ENCODE measurements around the gene C1orf115.

Gene C1orf115

GRCh38 chr1:220703305-220703704, 13.1 kb downstream of the C1orf115 start:
- no peaks in the 10 kb centered on the region for H3K4me1 ChIP-seq (ENCODE audit: control insufficient read depth, low read length)
- TF ChIP-seq, protein P1, sequence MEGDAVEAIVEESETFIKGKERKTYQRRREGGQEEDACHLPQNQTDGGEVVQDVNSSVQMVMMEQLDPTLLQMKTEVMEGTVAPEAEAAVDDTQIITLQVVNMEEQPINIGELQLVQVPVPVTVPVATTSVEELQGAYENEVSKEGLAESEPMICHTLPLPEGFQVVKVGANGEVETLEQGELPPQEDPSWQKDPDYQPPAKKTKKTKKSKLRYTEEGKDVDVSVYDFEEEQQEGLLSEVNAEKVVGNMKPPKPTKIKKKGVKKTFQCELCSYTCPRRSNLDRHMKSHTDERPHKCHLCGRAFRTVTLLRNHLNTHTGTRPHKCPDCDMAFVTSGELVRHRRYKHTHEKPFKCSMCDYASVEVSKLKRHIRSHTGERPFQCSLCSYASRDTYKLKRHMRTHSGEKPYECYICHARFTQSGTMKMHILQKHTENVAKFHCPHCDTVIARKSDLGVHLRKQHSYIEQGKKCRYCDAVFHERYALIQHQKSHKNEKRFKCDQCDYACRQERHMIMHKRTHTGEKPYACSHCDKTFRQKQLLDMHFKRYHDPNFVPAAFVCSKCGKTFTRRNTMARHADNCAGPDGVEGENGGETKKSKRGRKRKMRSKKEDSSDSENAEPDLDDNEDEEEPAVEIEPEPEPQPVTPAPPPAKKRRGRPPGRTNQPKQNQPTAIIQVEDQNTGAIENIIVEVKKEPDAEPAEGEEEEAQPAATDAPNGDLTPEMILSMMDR (IDR thresholded peaks at IDR 0.05; ENCODE audit: low read depth, low read length, poor library complexity, severe bottlenecking), result no peak
- H3K79me2 ChIP-seq (ENCODE audit: control insufficient read depth, low read length), result no peaks in the 10 kb centered on the region

DNA sequence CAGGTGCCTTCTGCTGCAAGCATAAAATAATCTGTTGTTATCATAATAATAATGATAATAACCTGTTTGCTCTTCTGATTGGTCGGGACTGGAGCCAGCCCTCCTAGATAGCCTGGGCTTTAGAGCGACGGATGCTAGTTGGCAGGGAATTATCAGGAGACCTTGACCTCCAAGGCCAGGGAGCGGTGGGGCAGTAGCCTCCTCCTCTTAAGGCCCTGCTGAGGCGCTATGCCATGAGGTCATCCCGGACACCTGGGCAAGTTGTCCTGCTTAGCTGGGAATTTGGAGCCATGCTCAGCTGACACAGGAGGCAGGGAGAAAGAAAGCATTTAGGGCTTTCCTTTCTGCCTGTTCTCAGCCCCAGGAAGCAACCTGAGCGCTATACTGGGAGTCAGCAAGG, 15.6 kb downstream of the C1orf115 start:
- H3F3A ChIP-seq (ENCODE audit: control insufficient read depth, insufficient read depth), result no peaks in the 10 kb centered on the region
- no peaks in the 10 kb centered on the region for H3K36me3 ChIP-seq (ENCODE audit: control insufficient read depth, low read length)
- H3K79me2 ChIP-seq (ENCODE audit: control insufficient read depth, low read length), result no peaks in the 10 kb centered on the region
- no peak overlapping the region for H3K27ac ChIP-seq (ENCODE audit: low read depth, low read length)
- H3K4me3 ChIP-seq (ENCODE audit: low read length), result no peak overlapping the region
- H3K9me2 ChIP-seq (replicated peaks; ENCODE audit: control insufficient read depth, low read length), result no peaks in the 10 kb centered on the region
- TF ChIP-seq EZH2phosphoT487 (IDR thresholded peaks at IDR 0.05; ENCODE audit: borderline replicate concordance, low read length), result no peak
- TF ChIP-seq, protein P1 (IDR thresholded peaks at IDR 0.05; ENCODE audit: low read depth, low read length, poor library complexity, severe bottlenecking), result no peak
- no peaks in the 10 kb centered on the region for H4K20me1 ChIP-seq (ENCODE audit: control insufficient read depth, insufficient read depth, low read depth, low read length)
- no peaks in the 10 kb centered on the region for H3K9me3 ChIP-seq (ENCODE audit: control insufficient read depth, insufficient read depth, low read length)
- H3K4me1 ChIP-seq (ENCODE audit: control insufficient read depth, low read length), result peaks cover 6% of the 10 kb centered on the region
- H3K27me3 ChIP-seq (ENCODE audit: control insufficient read depth, low read length), result peaks cover 8% of the 10 kb centered on the region
- no peak overlapping the region for H3K4me2 ChIP-seq (ENCODE audit: low read length)

More at GRCh38 chr1:220703305-220703704, 13.1 kb downstream of the C1orf115 start:
- Histone ChIP-seq H3K36me3 (ENCODE audit: control insufficient read depth, low read length) (no peaks in the 10 kb centered on the region), H3K27me3 (ENCODE audit: control insufficient read depth, low read length) (peaks cover 8% of the 10 kb centered on the region), H3K9me2 (replicated peaks; ENCODE audit: control insufficient read depth, low read length) (no peaks in the 10 kb centered on the region), H3F3A (ENCODE audit: control insufficient read depth, insufficient read depth) (no peaks in the 10 kb centered on the region), H3K27ac (ENCODE audit: low read depth, low read length) (no peak overlapping the region), H3K9me3 (ENCODE audit: control insufficient read depth, insufficient read depth, low read length) (no peaks in the 10 kb centered on the region), H3K4me3 (ENCODE audit: low read length) (no peak overlapping the region), H3K4me2 (ENCODE audit: low read length) (no peak overlapping the region), H4K20me1 (ENCODE audit: control insufficient read depth, insufficient read depth, low read depth, low read length) (no peaks in the 10 kb centered on the region)

GRCh38 chr1:220706480-220706879, 16.3 kb downstream of the C1orf115 start:
- H3K9me3 ChIP-seq (ENCODE audit: control insufficient read depth, insufficient read depth, low read length), result no peaks in the 10 kb centered on the region

More at GRCh38 chr1:220706480-220706879, 16.3 kb downstream of the C1orf115 start:
- no peak overlapping the region for H3K4me2 ChIP-seq (ENCODE audit: low read length)
- peaks cover 8% of the 10 kb centered on the region for H3K27me3 ChIP-seq (ENCODE audit: control insufficient read depth, low read length)
- H3K4me3 ChIP-seq (ENCODE audit: low read length), result no peak overlapping the region
- H3K27ac ChIP-seq (ENCODE audit: low read depth, low read length), result no peak overlapping the region
- no peak for TF ChIP-seq EZH2phosphoT487 (IDR thresholded peaks at IDR 0.05; ENCODE audit: borderline replicate concordance, low read length)
- TF ChIP-seq, protein P1 (IDR thresholded peaks at IDR 0.05; ENCODE audit: low read depth, low read length, poor library complexity, severe bottlenecking), result no peak
- no peaks in the 10 kb centered on the region for H3K79me2 ChIP-seq (ENCODE audit: control insufficient read depth, low read length)
- no peaks in the 10 kb centered on the region for H3F3A ChIP-seq (ENCODE audit: control insufficient read depth, insufficient read depth)
- no peaks in the 10 kb centered on the region for H3K36me3 ChIP-seq (ENCODE audit: control insufficient read depth, low read length)
- no peaks in the 10 kb centered on the region for H4K20me1 ChIP-seq (ENCODE audit: control insufficient read depth, insufficient read depth, low read depth, low read length)
- peaks cover 12% of the 10 kb centered on the region for H3K4me1 ChIP-seq (ENCODE audit: control insufficient read depth, low read length)
- no peaks in the 10 kb centered on the region for H3K9me2 ChIP-seq (replicated peaks; ENCODE audit: control insufficient read depth, low read length)
